ENCODE results near the gene HOXA4. TPM values are rescaled to one million over a fixed set of nuclear protein-coding genes. Genes with fewer than 3 reads are reported as not detected.
A peak's percentile ranks its signal among the peaks of the same experiment; 100 is the strongest.

The HOXA4 gene
- total and polyA plus RNA-seq, 2 experiments from 2014 or later: 0.69 to 1.3 TPM

DNA sequence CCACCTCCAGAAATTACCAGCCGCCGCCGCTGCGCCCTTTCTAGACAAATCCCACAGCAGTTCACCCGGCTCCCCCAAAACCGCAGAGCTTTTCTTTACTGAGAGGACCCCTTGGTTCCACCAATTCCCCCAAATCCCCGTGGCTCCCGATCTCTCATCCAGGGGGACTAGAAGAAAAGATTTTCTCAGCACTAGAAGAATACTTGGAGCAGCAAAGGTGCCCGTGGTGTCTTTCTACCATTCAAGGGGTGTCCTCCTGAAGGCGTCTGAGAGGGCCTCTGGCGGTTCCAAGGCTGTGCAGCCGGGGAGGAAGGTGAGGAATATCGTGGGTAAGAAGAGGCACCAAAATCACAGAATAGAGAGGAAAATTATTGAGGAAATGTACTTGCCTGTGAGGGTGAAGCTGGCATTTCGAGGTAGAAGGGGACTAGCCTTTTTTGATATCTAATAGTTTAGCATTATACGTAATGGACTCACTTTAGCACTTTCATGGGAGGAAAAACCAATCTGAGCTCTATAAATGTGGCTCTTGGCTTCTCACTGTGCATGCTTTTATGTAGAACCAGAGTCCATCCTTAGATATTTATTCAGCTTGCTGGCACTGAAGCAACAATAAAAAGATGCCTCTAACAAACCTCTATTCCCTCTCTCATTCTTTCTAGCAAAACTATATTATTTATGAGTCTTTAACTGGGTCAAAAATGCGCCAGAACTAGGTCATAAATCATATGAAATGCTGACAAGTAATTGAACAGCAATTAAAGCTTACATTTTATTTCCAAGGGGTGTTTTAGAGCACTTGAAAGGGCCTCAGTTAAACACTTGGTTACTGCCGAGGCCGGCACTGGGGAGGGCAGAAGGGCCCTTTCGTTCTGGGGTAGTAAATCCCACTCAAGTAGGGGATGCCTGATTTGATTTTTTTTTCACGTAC, 14.3 kb downstream of the HOXA4 start:
- Histone ChIP-seq H3K79me2 (peaks cover 30% of the 10 kb centered on the region), H4K20me1 (ENCODE audit: insufficient read depth, poor library complexity, severe bottlenecking) (no peaks in the 10 kb centered on the region), H3K4me1 (ENCODE audit: insufficient read depth) (peaks cover 15% of the 10 kb centered on the region), H2AFZ (no peak overlapping the region), H3K4me3 (no peak overlapping the region), H3K9me3 (ENCODE audit: low read depth) (no peaks in the 10 kb centered on the region), H3K27ac (no peak overlapping the region), H3K36me3 (replicated peaks; ENCODE audit: insufficient read depth, low read depth) (no peaks in the 10 kb centered on the region), H3K27me3 (peaks cover 60% of the 10 kb centered on the region), H3K9me2 (replicated peaks; ENCODE audit: insufficient read depth) (no peaks in the 10 kb centered on the region), H3K4me2 (peak overlapping the region; percentile 91)
- WGBS (ENCODE audit: low lambda C conversion rate, missing lambda C conversion rate): 55% methylated on average over 20 of the region's 20 CpGs
- DNase-seq (ENCODE audit: low spot score): no peak
- TF ChIP-seq CTCF (IDR thresholded peaks at IDR 0.05; ENCODE audit: poor library complexity): no peak
- TF ChIP-seq EZH2phosphoT487 (IDR thresholded peaks at IDR 0.05; ENCODE audit: low read depth, severe bottlenecking, unreplicated experiment): no peak
- TF ChIP-seq EZH2 (IDR thresholded peaks at IDR 0.05; ENCODE audit: borderline replicate concordance): no peak

DNA sequence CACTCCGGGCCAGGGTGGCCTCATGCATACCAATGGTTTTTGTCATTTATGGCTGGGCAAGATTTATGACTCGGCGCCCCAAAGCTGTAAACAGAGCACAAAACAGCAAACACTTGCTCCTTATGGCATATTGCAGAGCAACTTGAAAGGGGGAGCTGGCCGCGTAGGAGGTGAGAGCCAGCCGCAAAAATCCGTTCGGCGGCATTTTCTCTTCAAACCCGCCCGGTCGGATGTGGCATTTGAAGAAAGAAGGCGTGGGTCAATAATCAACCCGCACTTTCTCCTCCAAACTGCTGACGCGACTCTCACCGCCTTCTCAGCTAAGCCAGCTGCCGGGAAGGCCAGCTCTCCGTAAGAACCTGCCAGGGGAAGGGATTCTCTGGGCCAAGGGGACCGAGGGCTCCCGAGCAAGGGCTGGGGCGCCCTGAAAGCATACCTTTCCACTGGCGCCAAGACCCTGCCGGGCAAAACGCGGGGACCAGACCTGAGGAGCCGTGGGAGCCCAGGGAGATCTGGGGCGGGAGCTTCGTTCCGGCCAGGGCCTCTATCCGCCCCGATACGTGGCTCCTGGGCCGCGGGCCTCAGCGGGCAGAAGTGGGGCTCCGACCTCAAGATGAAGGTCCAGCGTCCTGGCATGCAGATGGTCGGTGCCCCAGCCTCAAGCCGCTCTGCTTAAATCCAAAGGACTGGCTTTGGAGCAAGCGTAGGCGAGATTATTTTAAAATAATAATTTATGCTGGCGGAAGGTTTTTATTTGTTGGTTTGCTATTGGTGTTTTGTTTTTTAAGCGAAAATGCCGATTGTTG, 15.1 kb downstream of the HOXA4 start:
- no peaks in the 10 kb centered on the region for H3K36me3 ChIP-seq (replicated peaks; ENCODE audit: insufficient read depth, low read depth)
- peak overlapping the region; percentile 91 for H3K4me2 ChIP-seq
- peaks cover 15% of the 10 kb centered on the region for H3K4me1 ChIP-seq (ENCODE audit: insufficient read depth)
- DNase-seq (ENCODE audit: low spot score): peak; percentile 72
- H3K9me3 ChIP-seq (ENCODE audit: low read depth): no peaks in the 10 kb centered on the region
- H2AFZ ChIP-seq: no peak overlapping the region
- TF ChIP-seq EZH2 (IDR thresholded peaks at IDR 0.05; ENCODE audit: borderline replicate concordance): peak; percentile 71
- no peak for TF ChIP-seq EZH2phosphoT487 (IDR thresholded peaks at IDR 0.05; ENCODE audit: low read depth, severe bottlenecking, unreplicated experiment)
- H3K27me3 ChIP-seq: peaks cover 64% of the 10 kb centered on the region
- no peaks in the 10 kb centered on the region for H3K9me2 ChIP-seq (replicated peaks; ENCODE audit: insufficient read depth)
- no peaks in the 10 kb centered on the region for H4K20me1 ChIP-seq (ENCODE audit: insufficient read depth, poor library complexity, severe bottlenecking)
- 9% methylated on average over 45 of the region's 45 CpGs for WGBS (ENCODE audit: low lambda C conversion rate, missing lambda C conversion rate)
- H3K27ac ChIP-seq: peak overlapping the region; percentile 75
- peaks cover 30% of the 10 kb centered on the region for H3K79me2 ChIP-seq
- peak overlapping the region; percentile 18 for H3K4me3 ChIP-seq

GRCh38 chr7:27114881-27115220, 15.7 kb downstream of the HOXA4 start:
- no peak overlapping the region for H3K4me3 ChIP-seq
- 32% methylated on average over 6 of the region's 6 CpGs for WGBS (ENCODE audit: low lambda C conversion rate, missing lambda C conversion rate)
- H4K20me1 ChIP-seq (ENCODE audit: insufficient read depth, poor library complexity, severe bottlenecking): no peaks in the 10 kb centered on the region
- H2AFZ ChIP-seq: no peak overlapping the region
- peaks cover 30% of the 10 kb centered on the region for H3K79me2 ChIP-seq
- no peaks in the 10 kb centered on the region for H3K36me3 ChIP-seq (replicated peaks; ENCODE audit: insufficient read depth, low read depth)
- TF ChIP-seq EZH2 (IDR thresholded peaks at IDR 0.05; ENCODE audit: borderline replicate concordance) (no peak), CTCF (IDR thresholded peaks at IDR 0.05; ENCODE audit: poor library complexity) (no peak), EZH2phosphoT487 (IDR thresholded peaks at IDR 0.05; ENCODE audit: low read depth, severe bottlenecking, unreplicated experiment) (no peak)
- H3K9me3 ChIP-seq (ENCODE audit: low read depth): no peaks in the 10 kb centered on the region
- no peaks in the 10 kb centered on the region for H3K9me2 ChIP-seq (replicated peaks; ENCODE audit: insufficient read depth)
- H3K27ac ChIP-seq: peak overlapping the region; percentile 57
- H3K4me2 ChIP-seq: peak overlapping the region; percentile 91
- H3K27me3 ChIP-seq: peaks cover 67% of the 10 kb centered on the region
- no peak for DNase-seq (ENCODE audit: low spot score)
- H3K4me1 ChIP-seq (ENCODE audit: insufficient read depth): peaks cover 18% of the 10 kb centered on the region
